ENCODE results near the gene CPLX1.
"Not testable (repeated sequence)": the region's sequence is repeated elsewhere in the genome, so short reads cannot be mapped to it uniquely, and the experiment has no call there.

The CPLX1 gene

GRCh38 chr4:784401-785331, 41.3 kb downstream of the CPLX1 start:
- DNase-seq (ENCODE audit: extremely low spot score, insufficient read length, low read depth) (no peak), FAIRE-seq (no peak)

DNA sequence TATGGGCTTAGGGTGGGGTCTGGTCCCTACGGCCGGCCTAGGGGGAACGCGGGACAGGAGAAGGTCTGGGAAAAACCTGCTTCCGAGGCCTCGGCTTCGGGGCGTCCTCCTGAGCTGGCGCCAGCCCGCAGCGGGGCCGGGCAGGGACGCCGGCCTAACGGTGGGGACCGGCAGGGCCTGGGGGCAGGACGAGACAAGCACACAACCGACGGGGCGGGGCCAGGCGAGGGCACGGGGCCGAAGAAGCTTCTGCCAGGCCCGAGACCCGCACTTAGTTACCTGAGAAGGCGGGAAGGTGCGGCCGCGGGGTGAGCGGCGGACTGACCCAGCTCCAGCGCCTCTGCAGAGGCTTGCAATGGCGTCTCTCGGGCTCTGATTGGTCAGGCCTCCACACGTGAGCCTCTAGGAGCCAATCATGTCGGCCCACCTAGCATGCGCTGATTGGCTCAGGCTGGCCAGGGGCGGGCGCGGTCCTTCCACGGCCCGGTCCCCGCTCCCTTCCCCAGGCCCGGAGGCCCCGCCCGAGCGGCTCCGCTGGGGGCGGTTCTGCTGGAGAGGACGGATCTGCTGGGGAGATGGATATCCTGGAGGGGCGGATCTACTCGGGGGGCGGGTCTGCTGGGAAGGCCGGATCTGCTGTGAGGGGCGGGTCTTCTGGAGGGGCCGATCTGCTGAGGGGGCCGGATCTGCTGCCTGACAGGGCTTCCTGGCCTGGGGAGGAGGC, 44.3 kb downstream of the CPLX1 start:
- peak; percentile 94 for DNase-seq (ENCODE audit: extremely low spot score, insufficient read length, low read depth)
- FAIRE-seq = peak; percentile 100

GRCh38 chr4:780716-781492, 45.0 kb downstream of the CPLX1 start:
- FAIRE-seq = no peak
- no peak for DNase-seq (ENCODE audit: extremely low spot score, insufficient read length, low read depth)

GRCh38 chr4:780255-780654, 45.7 kb downstream of the CPLX1 start:
- not testable (repeated sequence) for FAIRE-seq

DNA sequence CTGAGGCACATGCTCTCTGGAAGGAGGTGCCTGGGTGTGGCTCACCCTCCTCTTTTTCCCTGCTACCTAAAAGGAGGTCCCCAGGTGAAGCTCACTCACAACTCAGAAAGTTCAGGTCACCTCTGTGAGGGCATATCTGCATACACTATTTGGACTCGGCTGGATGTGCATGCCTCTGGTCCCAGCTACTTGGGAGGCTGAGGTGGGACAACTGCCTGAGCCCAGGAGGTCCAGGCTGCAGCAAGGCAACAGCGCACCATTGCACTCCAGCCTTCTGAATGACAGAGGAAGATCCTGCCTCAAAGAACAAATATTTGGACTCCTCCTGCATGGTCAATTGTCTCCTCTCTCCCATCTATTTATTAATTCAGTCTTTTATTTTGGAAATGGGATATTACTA, 46.4 kb downstream of the CPLX1 start:
- DNase-seq (ENCODE audit: extremely low spot score, insufficient read length, low read depth) = no peak
- FAIRE-seq = no peak

More at GRCh38 chr4:780255-780654, 45.7 kb downstream of the CPLX1 start:
- not testable (repeated sequence) for DNase-seq (ENCODE audit: extremely low spot score, insufficient read length, low read depth)

DNA sequence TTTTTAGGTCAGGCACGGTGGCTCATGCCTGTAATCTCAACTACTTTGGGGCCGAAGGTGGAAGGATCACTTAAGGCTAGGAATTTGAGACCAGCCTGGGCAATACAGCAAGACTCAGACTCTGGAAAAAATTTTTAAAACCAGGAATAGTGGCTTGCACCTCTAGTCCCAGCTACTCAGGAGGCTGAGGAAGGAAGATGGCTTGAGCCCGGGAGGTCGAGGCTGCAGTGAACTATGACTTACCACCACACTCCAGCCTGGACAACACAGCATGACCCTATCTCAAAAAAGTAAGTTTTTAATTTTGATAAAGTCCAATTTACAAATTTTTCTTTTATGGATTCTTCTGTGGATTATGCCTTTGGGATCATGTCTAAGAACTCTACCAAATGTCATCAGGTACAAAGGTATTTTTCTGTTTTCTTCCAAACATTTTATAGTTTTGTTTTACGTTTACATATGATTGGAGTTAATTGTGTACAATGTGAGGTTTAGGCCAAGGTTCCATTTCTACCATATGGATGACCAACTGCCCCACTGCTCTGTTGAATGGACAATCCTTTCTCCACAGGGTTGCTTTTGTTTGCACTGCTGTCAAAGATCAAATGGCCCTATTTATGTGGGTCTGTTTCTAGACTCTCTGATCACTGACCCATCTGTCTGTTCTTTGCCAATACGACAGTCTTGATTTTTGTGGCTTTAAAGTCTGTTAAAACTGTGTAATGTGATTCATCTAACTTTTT, 48.2 kb downstream of the CPLX1 start:
- DNase-seq (ENCODE audit: extremely low spot score, insufficient read length, low read depth) (no peak), FAIRE-seq (no peak)

GRCh38 chr4:776743-777441, 49.0 kb downstream of the CPLX1 start:
- DNase-seq (ENCODE audit: extremely low spot score, insufficient read length, low read depth) = no peak
- no peak for FAIRE-seq

DNA sequence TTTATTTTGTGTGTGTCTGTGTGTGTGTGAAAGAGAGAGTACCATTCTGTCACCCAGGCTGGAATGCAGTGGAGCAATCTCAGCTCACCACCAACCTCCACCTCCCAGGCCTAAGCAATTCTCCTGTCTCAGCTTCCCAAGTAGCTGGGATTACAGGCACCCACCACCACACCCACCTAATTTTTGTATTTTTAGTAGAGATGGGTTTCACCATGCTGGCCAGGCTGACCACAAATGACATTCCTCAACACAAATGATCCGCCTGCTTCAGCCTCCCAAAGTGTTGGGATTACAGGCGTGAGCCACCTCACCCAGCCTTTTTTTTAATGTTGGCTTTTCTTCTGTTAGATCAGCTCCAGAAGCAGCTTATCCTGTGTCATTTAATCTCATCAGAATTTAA, 50.4 kb downstream of the CPLX1 start:
- FAIRE-seq; DNase-seq (ENCODE audit: extremely low spot score, insufficient read length, low read depth): not testable (repeated sequence)

- FAIRE-seq; DNase-seq (ENCODE audit: extremely low spot score, insufficient read length, low read depth): not testable (repeated sequence)
Measured at GRCh38 chr4:774419-775092, 51.4 kb downstream of the CPLX1 start.

- DNase-seq (ENCODE audit: extremely low spot score, insufficient read length, low read depth) (no peak), FAIRE-seq (no peak)
Measured at GRCh38 chr4:773214-773613, 52.7 kb downstream of the CPLX1 start.

DNA sequence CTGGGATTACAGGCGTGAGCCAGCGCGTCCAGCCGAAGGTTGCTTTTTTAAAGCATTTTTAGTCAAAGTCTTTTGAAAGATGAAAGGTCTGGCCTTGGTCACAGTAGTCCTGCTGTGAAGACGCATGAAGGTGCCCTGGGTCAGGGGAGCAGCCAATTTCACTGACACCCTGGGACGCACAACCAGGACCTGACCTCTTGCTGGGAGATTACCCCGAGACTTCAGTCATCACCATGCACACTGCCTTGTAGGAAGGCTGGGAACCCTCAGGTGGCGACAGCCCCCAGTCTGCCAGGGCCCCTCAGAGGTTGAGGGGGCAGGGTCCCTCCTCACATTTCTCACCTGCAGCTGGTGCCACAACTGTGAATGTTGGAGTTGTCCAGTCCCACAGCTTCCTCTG, 53.2 kb downstream of the CPLX1 start:
- DNase-seq (ENCODE audit: extremely low spot score, insufficient read length, low read depth) = no peak
- no peak for FAIRE-seq

DNA sequence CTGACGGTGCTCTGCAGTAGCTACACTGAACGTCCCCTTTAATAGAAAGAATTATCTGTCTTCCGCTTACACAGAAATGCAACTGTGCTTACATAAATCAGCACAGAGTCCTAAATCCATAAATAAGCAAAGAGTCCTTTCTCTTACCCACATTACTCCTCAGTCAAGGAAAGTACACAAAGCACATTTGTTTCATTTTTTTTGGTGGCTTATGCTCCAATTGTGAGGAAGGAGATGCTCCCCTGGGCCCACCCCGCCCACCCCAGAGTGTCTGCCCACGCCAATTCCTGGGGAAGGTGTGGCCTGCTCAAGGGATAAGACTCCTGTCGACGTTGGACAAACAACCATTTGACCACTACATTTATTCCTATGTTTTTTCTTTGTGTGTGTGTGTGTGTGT, 53.8 kb downstream of the CPLX1 start:
- DNase-seq (ENCODE audit: extremely low spot score, insufficient read length, low read depth) (no peak), FAIRE-seq (no peak)

DNA sequence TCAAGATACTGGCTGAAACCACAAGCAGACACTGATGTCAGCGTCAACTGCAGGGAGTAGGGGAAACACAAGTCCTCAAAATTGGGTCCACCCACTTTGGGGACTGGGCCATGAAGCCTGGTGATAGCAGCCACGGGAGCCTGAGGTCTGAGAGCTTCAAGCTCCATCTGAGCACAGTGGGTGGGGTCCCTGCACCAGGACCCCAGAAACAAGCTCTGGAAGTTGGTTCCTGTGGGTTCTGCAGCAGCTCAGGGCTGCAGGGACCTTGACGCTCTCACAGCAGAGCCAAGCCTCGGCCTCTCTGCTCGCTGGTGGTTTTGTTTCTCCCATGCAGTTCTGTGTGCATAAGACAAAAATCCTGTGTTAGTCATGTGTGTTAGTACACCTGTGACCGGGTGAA, 54.5 kb downstream of the CPLX1 start:
- no peak for FAIRE-seq
- DNase-seq (ENCODE audit: extremely low spot score, insufficient read length, low read depth) = no peak

DNA sequence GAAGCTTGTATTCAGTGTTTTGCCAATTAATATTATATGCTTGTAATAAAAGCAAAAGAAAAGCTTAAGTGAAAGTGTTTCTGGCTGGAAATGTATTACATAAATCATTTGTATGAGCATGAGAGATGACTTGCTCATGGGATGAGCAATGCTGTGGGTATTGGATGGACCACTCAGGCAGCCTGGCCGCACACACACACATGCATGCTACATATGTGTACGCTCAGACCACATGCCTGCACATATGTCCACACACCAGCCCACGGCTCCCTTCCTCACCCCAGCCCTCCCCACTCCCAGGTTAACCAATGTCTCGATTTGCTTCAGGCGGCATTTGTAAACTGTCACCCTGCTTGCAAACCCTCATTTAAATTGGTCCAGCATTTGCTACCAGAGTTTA, 55.9 kb downstream of the CPLX1 start:
- FAIRE-seq = no peak
- no peak for DNase-seq (ENCODE audit: extremely low spot score, insufficient read length, low read depth)

DNA sequence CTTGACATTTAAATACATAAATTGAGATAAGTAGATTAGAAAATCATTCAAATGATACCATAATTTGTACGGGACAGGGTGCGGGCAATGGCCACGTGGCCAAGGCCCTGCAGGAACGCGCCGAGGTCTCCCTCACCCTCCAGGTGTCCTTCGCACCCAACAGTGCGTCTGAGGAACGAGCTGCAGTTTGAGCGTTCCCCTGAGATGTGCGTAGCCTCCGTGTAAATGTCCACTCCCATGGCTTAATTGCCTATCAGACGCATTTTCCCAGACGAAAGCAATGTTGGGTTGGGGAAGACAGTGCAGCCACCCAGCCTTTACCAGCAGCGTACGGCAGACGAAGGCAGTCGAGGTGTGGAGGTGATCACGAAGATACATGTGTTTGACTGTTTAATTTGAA, 56.4 kb downstream of the CPLX1 start:
- no peak for DNase-seq (ENCODE audit: extremely low spot score, insufficient read length, low read depth)
- no peak for FAIRE-seq

- FAIRE-seq (no peak), DNase-seq (ENCODE audit: extremely low spot score, insufficient read length, low read depth) (no peak)
Measured at GRCh38 chr4:768995-769394, 56.9 kb downstream of the CPLX1 start.

- no peak for DNase-seq (ENCODE audit: extremely low spot score, insufficient read length, low read depth)
- FAIRE-seq = no peak
Measured at GRCh38 chr4:768076-768475, 57.9 kb downstream of the CPLX1 start.

- DNase-seq (ENCODE audit: extremely low spot score, insufficient read length, low read depth) (no peak), FAIRE-seq (no peak)
Measured at GRCh38 chr4:766559-767283, 59.2 kb downstream of the CPLX1 start.

Data from GM18507 (cell line).